ENCODE measurements around the gene ARRDC3.

DNA sequence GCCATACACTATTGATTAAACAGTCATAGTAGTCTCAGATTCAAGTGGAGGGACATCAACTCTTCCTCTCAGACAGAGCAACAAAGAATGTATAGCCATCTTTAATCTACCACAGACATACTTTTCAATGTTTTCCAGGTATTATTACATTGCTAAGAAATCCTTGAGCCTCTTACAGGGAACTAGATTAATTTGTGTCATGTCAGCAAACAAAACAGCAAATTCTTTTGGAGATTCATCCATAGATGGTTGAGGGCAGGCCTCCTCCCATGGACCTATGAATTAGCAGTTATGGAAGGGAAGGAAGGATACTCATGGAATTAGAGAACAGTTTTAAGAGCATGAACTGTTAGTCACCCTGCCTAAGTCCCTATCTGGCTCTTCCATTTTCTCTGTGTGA is 47.8 kb upstream of the ARRDC3 start:
- TF ChIP-seq ZBTB8A (tag by site-specific recombination; IDR thresholded peaks at IDR 0.05) (no peak), ZNF2 (tag by site-specific recombination; IDR thresholded peaks at IDR 0.05) (no peak)
- TF ChIP-seq, protein P1, sequence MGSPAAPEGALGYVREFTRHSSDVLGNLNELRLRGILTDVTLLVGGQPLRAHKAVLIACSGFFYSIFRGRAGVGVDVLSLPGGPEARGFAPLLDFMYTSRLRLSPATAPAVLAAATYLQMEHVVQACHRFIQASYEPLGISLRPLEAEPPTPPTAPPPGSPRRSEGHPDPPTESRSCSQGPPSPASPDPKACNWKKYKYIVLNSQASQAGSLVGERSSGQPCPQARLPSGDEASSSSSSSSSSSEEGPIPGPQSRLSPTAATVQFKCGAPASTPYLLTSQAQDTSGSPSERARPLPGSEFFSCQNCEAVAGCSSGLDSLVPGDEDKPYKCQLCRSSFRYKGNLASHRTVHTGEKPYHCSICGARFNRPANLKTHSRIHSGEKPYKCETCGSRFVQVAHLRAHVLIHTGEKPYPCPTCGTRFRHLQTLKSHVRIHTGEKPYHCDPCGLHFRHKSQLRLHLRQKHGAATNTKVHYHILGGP (tag by site-specific recombination; IDR thresholded peaks at IDR 0.05), result no peak
- TF ChIP-seq, protein P2, sequence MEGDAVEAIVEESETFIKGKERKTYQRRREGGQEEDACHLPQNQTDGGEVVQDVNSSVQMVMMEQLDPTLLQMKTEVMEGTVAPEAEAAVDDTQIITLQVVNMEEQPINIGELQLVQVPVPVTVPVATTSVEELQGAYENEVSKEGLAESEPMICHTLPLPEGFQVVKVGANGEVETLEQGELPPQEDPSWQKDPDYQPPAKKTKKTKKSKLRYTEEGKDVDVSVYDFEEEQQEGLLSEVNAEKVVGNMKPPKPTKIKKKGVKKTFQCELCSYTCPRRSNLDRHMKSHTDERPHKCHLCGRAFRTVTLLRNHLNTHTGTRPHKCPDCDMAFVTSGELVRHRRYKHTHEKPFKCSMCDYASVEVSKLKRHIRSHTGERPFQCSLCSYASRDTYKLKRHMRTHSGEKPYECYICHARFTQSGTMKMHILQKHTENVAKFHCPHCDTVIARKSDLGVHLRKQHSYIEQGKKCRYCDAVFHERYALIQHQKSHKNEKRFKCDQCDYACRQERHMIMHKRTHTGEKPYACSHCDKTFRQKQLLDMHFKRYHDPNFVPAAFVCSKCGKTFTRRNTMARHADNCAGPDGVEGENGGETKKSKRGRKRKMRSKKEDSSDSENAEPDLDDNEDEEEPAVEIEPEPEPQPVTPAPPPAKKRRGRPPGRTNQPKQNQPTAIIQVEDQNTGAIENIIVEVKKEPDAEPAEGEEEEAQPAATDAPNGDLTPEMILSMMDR (tag by site-specific recombination; IDR thresholded peaks at IDR 0.05), result no peak

Data from HEK293 (cell line).